A549 treated with CpdA at 1 μM for 4 hours (cell line): ENCODE data around the gene GRK4. TPM values are rescaled to one million over a fixed set of nuclear protein-coding genes. Genes with fewer than 3 reads are reported as not detected.

Source experiments
- total RNA-seq: library from RNA; stranded (reverse); fragments of 200-300 nt; extraction: Qiagen RNA extraction; gene quantifications from 5 replicates; pipeline ENCODE4 v1.2.3, GENCODE V29; 2022; ENCODE audit warnings: low read depth

The GRK4 gene
- 0.76 to 1.8 TPM (median 1.3 TPM) in 5 replicates for total RNA-seq

GRCh38 chr4:2963175-2963965 lies at the start of gene GRK4, which contains the start of gene NOP14:
GRK4 (plus strand) TSS chr4:2963571; CDS start chr4:2964071, 500 bp downstream.
NOP14 (minus strand) TSS chr4:2963406; CDS start chr4:2963319, 87 bp downstream.

GRCh38 chr4:3074078-3074845 lies 110.9 kb downstream of the GRK4 start, which contains the start of the genes HTT and HTT-AS:
HTT (plus strand) TSS chr4:3074681; CDS start chr4:3074826, 145 bp downstream.
HTT-AS (minus strand) TSS chr4:3074538.

Other genes starting within 250 kb of the GRK4 start
- 30.0 to 44.9 TPM (median 42.6 TPM) in 5 replicates for gene TNIP2, start 207.2 kb upstream of the GRK4 start, total RNA-seq
- gene SH3BP2, start 170.5 kb upstream of the GRK4 start, total RNA-seq, result 4.3 to 6.5 TPM (median 5.6 TPM) in 5 replicates
- 69.1 to 85.6 TPM (median 78.5 TPM) in 5 replicates for gene ADD1, start 119.7 kb upstream of the GRK4 start, total RNA-seq
- 27.6 to 32.0 TPM (median 30.0 TPM) in 5 replicates for gene NOP14, start 165 bp upstream of the GRK4 start, total RNA-seq
- not detected in 5 replicates for gene HTT-AS, start 111.0 kb downstream of the GRK4 start, total RNA-seq
- 10.7 to 14.1 TPM (median 12.0 TPM) in 5 replicates for gene HTT, start 111.1 kb downstream of the GRK4 start, total RNA-seq